ENCODE results near the gene POLDIP2. TPM values are rescaled to one million over a fixed set of nuclear protein-coding genes. Genes with fewer than 3 reads are reported as not detected.

The POLDIP2 gene
- total RNA-seq, 1 donor from 2014 or later = 82.2 TPM

DNA sequence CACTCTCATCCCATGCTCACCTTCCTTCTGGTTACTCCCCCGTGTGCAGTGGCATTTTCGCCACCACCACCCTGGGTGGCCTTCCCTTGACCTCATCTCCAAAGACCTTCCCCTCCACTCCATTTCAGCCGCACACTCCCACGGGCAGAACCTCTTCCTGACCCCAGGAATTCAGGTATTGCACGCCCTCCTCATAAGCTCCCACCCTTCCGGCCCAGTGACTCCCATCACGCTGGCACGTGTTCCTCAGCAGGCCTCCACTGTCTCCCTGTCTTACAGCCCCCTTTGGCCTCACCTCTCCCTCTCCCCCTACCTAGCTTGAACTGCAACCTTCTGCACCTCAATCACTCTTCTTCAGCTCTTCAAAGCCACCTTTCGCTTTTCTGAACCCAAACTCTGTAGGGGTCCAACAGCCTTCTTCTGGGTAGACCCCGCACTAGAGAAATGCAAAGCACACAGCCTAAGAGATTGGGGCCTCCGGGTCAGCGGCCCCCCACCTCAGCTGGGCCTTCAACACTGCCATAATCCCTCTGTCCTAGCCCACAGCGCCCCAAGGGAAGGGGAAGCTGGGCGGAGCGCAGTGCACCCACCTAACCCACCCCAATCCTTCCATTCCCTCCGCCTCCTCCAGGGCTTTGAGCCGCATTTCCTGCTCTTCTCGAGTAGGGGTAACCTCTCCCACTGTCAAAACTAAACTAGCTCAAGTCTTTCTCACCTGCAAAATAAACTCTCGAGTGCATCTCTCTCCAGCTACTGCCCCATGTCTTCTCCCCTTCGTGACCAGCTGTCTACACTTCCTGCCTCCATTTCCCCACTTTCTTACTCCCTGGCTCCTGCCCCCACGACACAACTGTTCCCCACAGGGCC is 40.0 kb downstream of the POLDIP2 start:
- Histone ChIP-seq H3K4me3 (no peak overlapping the region), H3K27me3 (no peaks in the 10 kb centered on the region), H3K4me1 (peaks cover 5 to 13% of the 10 kb centered on the region in 2 donors), H3K9me3 (no peaks in the 10 kb centered on the region), H3K27ac (no peak overlapping the region), H3K36me3 (no peaks in the 10 kb centered on the region)
- DNase-seq (ENCODE audit: low spot score in 2 of 2) = no peak
- TF ChIP-seq, protein P1, sequence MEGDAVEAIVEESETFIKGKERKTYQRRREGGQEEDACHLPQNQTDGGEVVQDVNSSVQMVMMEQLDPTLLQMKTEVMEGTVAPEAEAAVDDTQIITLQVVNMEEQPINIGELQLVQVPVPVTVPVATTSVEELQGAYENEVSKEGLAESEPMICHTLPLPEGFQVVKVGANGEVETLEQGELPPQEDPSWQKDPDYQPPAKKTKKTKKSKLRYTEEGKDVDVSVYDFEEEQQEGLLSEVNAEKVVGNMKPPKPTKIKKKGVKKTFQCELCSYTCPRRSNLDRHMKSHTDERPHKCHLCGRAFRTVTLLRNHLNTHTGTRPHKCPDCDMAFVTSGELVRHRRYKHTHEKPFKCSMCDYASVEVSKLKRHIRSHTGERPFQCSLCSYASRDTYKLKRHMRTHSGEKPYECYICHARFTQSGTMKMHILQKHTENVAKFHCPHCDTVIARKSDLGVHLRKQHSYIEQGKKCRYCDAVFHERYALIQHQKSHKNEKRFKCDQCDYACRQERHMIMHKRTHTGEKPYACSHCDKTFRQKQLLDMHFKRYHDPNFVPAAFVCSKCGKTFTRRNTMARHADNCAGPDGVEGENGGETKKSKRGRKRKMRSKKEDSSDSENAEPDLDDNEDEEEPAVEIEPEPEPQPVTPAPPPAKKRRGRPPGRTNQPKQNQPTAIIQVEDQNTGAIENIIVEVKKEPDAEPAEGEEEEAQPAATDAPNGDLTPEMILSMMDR (IDR thresholded peaks at IDR 0.05) = no peak
- intact Hi-C loops (cut with DNase I) = loop anchor here (5.0 kb wide), 2 partner anchors 275 to 635 kb away; partner anchors contain the start of genes NLK and PHF12

DNA sequence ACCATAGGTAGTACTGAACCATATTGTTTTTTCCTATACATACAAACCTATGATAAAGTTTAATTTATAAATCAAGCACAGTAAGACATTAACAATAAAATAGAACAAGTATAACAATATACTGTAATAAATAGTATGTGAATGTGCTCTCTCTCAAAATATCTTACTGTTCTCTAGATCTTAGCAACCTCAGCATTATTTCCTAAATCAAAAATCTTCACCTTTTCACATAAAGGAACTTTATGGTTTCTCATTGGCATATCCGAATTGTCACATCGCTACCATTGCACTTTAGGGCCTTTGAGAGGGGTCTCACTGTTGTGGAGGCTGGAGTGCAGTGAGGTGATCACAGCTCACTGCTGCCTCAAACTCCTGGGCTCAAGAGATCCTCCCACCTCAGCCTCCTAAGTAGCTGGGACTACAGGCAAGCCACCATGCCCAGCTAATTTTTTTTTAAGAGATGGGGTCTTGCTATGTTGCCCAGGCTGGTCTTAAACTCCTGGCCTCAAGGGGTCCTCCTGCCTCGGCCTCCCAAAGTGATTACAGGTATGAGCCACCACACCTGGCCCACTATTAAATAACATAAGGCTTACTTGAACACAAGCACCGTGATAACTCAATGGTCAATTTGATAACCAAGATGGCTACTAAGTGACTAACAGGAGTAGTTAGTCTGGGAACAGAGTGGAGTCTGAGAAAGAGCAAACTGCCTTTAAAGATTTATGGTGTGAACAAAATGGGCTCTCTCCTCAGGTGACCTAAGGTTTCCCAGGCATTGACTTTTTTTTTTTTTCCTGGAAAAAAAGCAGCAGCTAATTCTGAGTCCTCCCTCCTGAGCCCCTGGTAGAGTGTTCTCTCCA is 41.3 kb downstream of the POLDIP2 start:
- Histone ChIP-seq H3K4me3 (no peak overlapping the region), H3K4me1 (peaks cover 5 to 13% of the 10 kb centered on the region in 2 donors), H3K36me3 (no peaks in the 10 kb centered on the region), H3K27me3 (no peaks in the 10 kb centered on the region), H3K27ac (no peak overlapping the region), H3K9me3 (no peaks in the 10 kb centered on the region)
- intact Hi-C loops (cut with DNase I) = loop anchor here (5.0 kb wide), 2 partner anchors 274 to 636 kb away; partner anchors contain the start of genes NLK and PHF12
- TF ChIP-seq, protein P1 (IDR thresholded peaks at IDR 0.05) = no peak
- DNase-seq (ENCODE audit: low spot score in 2 of 2) = no peak

DNA sequence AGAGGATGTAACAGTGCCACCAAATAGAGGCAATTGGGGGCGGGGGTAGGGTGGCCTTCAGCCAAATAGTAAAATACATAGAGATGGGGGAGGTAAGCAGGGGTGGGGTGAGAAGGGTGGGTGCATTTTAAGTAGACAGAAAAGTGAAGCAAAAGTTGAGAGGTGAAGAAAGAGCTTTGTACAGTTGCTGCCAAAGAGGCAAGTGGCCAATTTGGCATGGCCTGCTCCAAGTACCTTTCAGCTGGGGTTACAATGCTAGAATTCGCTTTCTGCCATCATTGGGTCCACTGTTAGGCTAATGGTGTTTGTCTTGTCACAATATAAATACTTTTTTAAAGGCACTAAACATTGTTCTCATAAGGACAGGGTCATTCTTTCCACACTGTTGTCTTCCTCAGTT is 43.5 kb downstream of the POLDIP2 start:
- no peaks in the 10 kb centered on the region for H3K27me3 ChIP-seq

DNA sequence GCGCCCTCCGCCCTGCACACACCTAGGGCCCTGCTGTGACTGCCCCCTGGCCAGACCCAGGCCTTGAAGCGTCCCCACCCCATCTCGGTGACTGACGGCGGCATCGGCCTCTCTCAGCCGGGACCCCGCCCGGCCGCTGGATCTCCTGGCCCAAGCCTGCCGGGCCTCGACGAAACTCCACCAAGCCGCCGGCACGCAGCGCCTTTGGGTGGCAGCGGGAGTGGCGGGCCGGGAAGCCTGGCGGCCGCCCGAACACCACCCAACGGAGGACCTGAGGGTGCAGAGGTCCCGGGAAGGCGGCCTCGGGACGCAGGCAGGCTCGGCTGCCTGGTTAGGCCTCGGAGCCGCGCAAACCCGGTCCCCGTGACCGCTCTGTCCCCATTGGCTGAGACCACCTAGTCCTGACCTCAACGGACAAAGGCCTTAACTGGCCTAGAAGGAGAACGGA is 50.3 kb downstream of the POLDIP2 start:
- no peak for DNase-seq (ENCODE audit: low spot score in 2 of 2)
- TF ChIP-seq, protein P1 (IDR thresholded peaks at IDR 0.05) = no peak
- no peaks in the 10 kb centered on the region for H3K9me3 ChIP-seq
- no peak overlapping the region for H3K27ac ChIP-seq
- H3K4me3 ChIP-seq = no peak overlapping the region
- intact Hi-C loops (cut with DNase I) = no loop called here
- H3K27me3 ChIP-seq = no peaks in the 10 kb centered on the region
- H3K4me1 ChIP-seq = no peaks in the 10 kb centered on the region
- no peaks in the 10 kb centered on the region for H3K36me3 ChIP-seq

More for the DNA sequence above, 43.5 kb downstream of the POLDIP2 start:
- Histone ChIP-seq H3K9me3 (no peaks in the 10 kb centered on the region), H3K36me3 (no peaks in the 10 kb centered on the region), H3K4me1 (peaks cover 5 to 7% of the 10 kb centered on the region in 2 donors), H3K27ac (no peak overlapping the region), H3K4me3 (no peak overlapping the region)
- TF ChIP-seq, protein P1 (IDR thresholded peaks at IDR 0.05) = no peak
- no peak for DNase-seq (ENCODE audit: low spot score in 2 of 2)
- intact Hi-C loops (cut with DNase I) = no loop called here

DNA sequence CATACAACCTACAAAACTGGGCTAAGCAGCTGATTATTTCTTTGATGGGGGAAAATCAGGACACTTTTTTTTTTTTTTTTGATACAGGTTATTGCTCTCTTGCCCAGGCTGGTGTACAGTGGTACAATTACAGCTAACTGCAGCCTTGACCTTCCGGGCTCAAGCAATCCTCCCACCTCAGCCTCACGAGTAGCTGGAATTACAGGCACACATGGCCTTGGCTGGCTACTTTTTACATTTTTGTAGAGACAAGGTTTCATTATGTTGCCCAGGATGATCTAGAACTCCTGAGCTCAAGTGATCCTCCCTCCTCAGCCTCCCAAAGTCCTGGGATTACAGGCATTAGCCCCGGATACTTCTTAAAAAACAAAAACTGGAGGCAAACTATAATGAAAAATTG is 58.9 kb downstream of the POLDIP2 start:
- Histone ChIP-seq H3K4me1 (no peaks in the 10 kb centered on the region), H3K9me3 (no peaks in the 10 kb centered on the region), H3K36me3 (no peaks in the 10 kb centered on the region), H3K27ac (no peak overlapping the region), H3K4me3 (no peak overlapping the region), H3K27me3 (no peaks in the 10 kb centered on the region)
- intact Hi-C loops (cut with DNase I) = no loop called here
- no peak for DNase-seq (ENCODE audit: low spot score in 2 of 2)
- TF ChIP-seq, protein P1 (IDR thresholded peaks at IDR 0.05) = no peak

Other genes with a start within 250 kb of the POLDIP2 start
- gene TMEM97, start 38.3 kb downstream of the POLDIP2 start, total RNA-seq = not detected
- 13.6 TPM for gene IFT20, start 22.1 kb downstream of the POLDIP2 start, total RNA-seq
- gene TNFAIP1, start 21.8 kb downstream of the POLDIP2 start, total RNA-seq = 66.4 TPM
- not detected for gene SEBOX, start 7.7 kb upstream of the POLDIP2 start, total RNA-seq
- 7.5 TPM for gene VTN, start 12.8 kb upstream of the POLDIP2 start, total RNA-seq
- 121 TPM for gene SARM1, start 14.2 kb upstream of the POLDIP2 start, total RNA-seq
- gene SLC46A1, start 48.7 kb upstream of the POLDIP2 start, total RNA-seq = 9.7 TPM
- gene SLC13A2, start 116.1 kb upstream of the POLDIP2 start, total RNA-seq = not detected
- gene FOXN1, start 148.8 kb upstream of the POLDIP2 start, total RNA-seq = not detected
- 33.8 TPM for gene UNC119, start 195.1 kb upstream of the POLDIP2 start, total RNA-seq
- 44.6 TPM for gene PIGS, start 214.0 kb upstream of the POLDIP2 start, total RNA-seq
- gene ALDOC, start 219.4 kb upstream of the POLDIP2 start, total RNA-seq = 24.8 TPM
- gene SPAG5, start 241.5 kb upstream of the POLDIP2 start, total RNA-seq = 1.6 TPM